ENCODE data around the gene C2CD2L.

DNA sequence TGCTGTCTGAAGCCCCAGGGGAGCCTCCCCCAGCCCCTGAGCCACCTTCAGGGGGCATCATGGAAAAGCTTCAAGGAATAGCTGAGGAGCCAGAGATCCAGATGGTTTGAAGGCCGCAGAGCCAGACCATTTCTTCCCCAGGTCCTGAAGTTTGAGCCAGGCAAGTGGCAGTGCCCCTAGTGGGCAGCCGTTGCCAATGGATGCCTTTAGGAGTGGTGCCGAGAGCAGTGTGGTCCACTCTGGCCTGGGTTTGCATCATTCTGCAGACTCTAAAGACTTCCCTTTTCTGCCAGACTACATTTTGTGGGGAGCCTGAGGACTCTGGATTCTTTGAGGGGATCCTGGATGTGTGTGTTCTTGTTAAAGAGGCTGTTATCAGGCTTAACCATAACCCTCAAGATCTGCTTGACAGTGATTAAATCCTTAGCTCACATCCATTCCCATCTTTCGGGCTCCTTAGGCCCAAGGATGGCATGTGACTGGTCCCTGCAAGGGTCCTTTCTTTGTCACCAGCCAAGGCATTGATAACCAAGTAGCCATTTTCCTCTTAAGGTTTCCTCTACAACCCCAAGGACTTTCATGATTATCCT lies 27.3 kb downstream of the C2CD2L start:
- no peak for TF ChIP-seq EZH2 (IDR thresholded peaks at IDR 0.05; ENCODE audit: insufficient read depth, low read length)
- TF ChIP-seq, protein P1, sequence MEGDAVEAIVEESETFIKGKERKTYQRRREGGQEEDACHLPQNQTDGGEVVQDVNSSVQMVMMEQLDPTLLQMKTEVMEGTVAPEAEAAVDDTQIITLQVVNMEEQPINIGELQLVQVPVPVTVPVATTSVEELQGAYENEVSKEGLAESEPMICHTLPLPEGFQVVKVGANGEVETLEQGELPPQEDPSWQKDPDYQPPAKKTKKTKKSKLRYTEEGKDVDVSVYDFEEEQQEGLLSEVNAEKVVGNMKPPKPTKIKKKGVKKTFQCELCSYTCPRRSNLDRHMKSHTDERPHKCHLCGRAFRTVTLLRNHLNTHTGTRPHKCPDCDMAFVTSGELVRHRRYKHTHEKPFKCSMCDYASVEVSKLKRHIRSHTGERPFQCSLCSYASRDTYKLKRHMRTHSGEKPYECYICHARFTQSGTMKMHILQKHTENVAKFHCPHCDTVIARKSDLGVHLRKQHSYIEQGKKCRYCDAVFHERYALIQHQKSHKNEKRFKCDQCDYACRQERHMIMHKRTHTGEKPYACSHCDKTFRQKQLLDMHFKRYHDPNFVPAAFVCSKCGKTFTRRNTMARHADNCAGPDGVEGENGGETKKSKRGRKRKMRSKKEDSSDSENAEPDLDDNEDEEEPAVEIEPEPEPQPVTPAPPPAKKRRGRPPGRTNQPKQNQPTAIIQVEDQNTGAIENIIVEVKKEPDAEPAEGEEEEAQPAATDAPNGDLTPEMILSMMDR (IDR thresholded peaks at IDR 0.05; ENCODE audit: insufficient read depth, low read depth, low read length) = peak; percentile 46

All from astrocyte (in vitro differentiated cells and primary cell).